ENCODE results near the gene KLC4.
"Not testable (repeated sequence)": the region's sequence is repeated elsewhere in the genome, so short reads cannot be mapped to it uniquely, and the experiment has no call there.

Gene KLC4

GRCh38 chr6:43113431-43114260 lies 54.2 kb downstream of the KLC4 start:
- Histone ChIP-seq H3K9me3 (ENCODE audit: insufficient read depth, low read length) (no peaks in the 10 kb centered on the region), H3K4me3 (ENCODE audit: insufficient read length, low read depth) (no peak overlapping the region), H3K27me3 (ENCODE audit: insufficient read depth, insufficient read length) (no peaks in the 10 kb centered on the region), H3K36me3 (ENCODE audit: insufficient read depth, insufficient read length, low read length) (peaks cover 6% of the 10 kb centered on the region), H3K4me1 (ENCODE audit: insufficient read depth, insufficient read length) (peaks cover 5% of the 10 kb centered on the region), H3K9ac (ENCODE audit: insufficient read length, low read depth) (no peak overlapping the region)
- TF ChIP-seq SUZ12 (IDR thresholded peaks at IDR 0.05; ENCODE audit: extremely low read depth, insufficient read depth, insufficient read length), result no peak
- TF ChIP-seq YY1 (IDR thresholded peaks at IDR 0.05; ENCODE audit: insufficient read depth, insufficient read length), result no peak
- TF ChIP-seq ZNF274 (IDR thresholded peaks at IDR 0.05; ENCODE audit: low read depth, low read length), result no peak
- no peak for DNase-seq (ENCODE audit: low read depth, low spot score)

GRCh38 chr6:43115365-43115764 lies 55.9 kb downstream of the KLC4 start:
- Histone ChIP-seq H3K27me3 (ENCODE audit: insufficient read depth, insufficient read length) (no peaks in the 10 kb centered on the region), H3K9me3 (ENCODE audit: insufficient read depth, low read length) (no peaks in the 10 kb centered on the region), H3K9ac (ENCODE audit: insufficient read length, low read depth) (no peak overlapping the region), H3K36me3 (ENCODE audit: insufficient read depth, insufficient read length, low read length) (peaks cover 6% of the 10 kb centered on the region), H3K4me3 (ENCODE audit: insufficient read length, low read depth) (no peak overlapping the region), H3K4me1 (ENCODE audit: insufficient read depth, insufficient read length) (peaks cover 5% of the 10 kb centered on the region)
- no peak for TF ChIP-seq SUZ12 (IDR thresholded peaks at IDR 0.05; ENCODE audit: extremely low read depth, insufficient read depth, insufficient read length)
- no peak for TF ChIP-seq ZNF274 (IDR thresholded peaks at IDR 0.05; ENCODE audit: low read depth, low read length)
- TF ChIP-seq YY1 (IDR thresholded peaks at IDR 0.05; ENCODE audit: insufficient read depth, insufficient read length), result no peak
- no peak for DNase-seq (ENCODE audit: low read depth, low spot score)

GRCh38 chr6:43117466-43117865 lies 58.0 kb downstream of the KLC4 start:
- not testable (repeated sequence) for H3K9ac ChIP-seq (ENCODE audit: insufficient read length, low read depth); H3K4me3 ChIP-seq (ENCODE audit: insufficient read length, low read depth); H3K9me3 ChIP-seq (ENCODE audit: insufficient read depth, low read length); H3K36me3 ChIP-seq (ENCODE audit: insufficient read depth, insufficient read length, low read length); DNase-seq (ENCODE audit: low read depth, low spot score); H3K27me3 ChIP-seq (ENCODE audit: insufficient read depth, insufficient read length)
- peaks cover 10% of the 10 kb centered on the region for H3K4me1 ChIP-seq (ENCODE audit: insufficient read depth, insufficient read length)

GRCh38 chr6:43119482-43119881 lies 60.1 kb downstream of the KLC4 start:
- Histone ChIP-seq H3K9ac (ENCODE audit: insufficient read length, low read depth) (no peak overlapping the region), H3K4me1 (ENCODE audit: insufficient read depth, insufficient read length) (peaks cover 17% of the 10 kb centered on the region), H3K4me3 (ENCODE audit: insufficient read length, low read depth) (no peak overlapping the region), H3K27me3 (ENCODE audit: insufficient read depth, insufficient read length) (no peaks in the 10 kb centered on the region), H3K9me3 (ENCODE audit: insufficient read depth, low read length) (no peaks in the 10 kb centered on the region), H3K36me3 (ENCODE audit: insufficient read depth, insufficient read length, low read length) (peaks cover 6% of the 10 kb centered on the region)
- no peak for TF ChIP-seq ZNF274 (IDR thresholded peaks at IDR 0.05; ENCODE audit: low read depth, low read length)
- no peak for TF ChIP-seq SUZ12 (IDR thresholded peaks at IDR 0.05; ENCODE audit: extremely low read depth, insufficient read depth, insufficient read length)
- TF ChIP-seq YY1 (IDR thresholded peaks at IDR 0.05; ENCODE audit: insufficient read depth, insufficient read length), result no peak
- no peak for DNase-seq (ENCODE audit: low read depth, low spot score)

GRCh38 chr6:43120101-43120763 lies 60.8 kb downstream of the KLC4 start:
- TF ChIP-seq ZNF274 (IDR thresholded peaks at IDR 0.05; ENCODE audit: low read depth, low read length) (no peak), SUZ12 (IDR thresholded peaks at IDR 0.05; ENCODE audit: extremely low read depth, insufficient read depth, insufficient read length) (no peak), YY1 (IDR thresholded peaks at IDR 0.05; ENCODE audit: insufficient read depth, insufficient read length) (no peak)
- no peak for DNase-seq (ENCODE audit: low read depth, low spot score)
- Histone ChIP-seq H3K9me3 (ENCODE audit: insufficient read depth, low read length) (no peaks in the 10 kb centered on the region), H3K4me3 (ENCODE audit: insufficient read length, low read depth) (no peak overlapping the region), H3K36me3 (ENCODE audit: insufficient read depth, insufficient read length, low read length) (peaks cover 6% of the 10 kb centered on the region), H3K4me1 (ENCODE audit: insufficient read depth, insufficient read length) (peaks cover 19% of the 10 kb centered on the region), H3K9ac (ENCODE audit: insufficient read length, low read depth) (no peak overlapping the region), H3K27me3 (ENCODE audit: insufficient read depth, insufficient read length) (no peaks in the 10 kb centered on the region)

- no peak overlapping the region for H3K4me3 ChIP-seq (ENCODE audit: insufficient read length, low read depth)
- H3K9me3 ChIP-seq (ENCODE audit: insufficient read depth, low read length), result no peaks in the 10 kb centered on the region
- peaks cover 18% of the 10 kb centered on the region for H3K4me1 ChIP-seq (ENCODE audit: insufficient read depth, insufficient read length)
- H3K27me3 ChIP-seq (ENCODE audit: insufficient read depth, insufficient read length), result no peaks in the 10 kb centered on the region
- peaks cover 6% of the 10 kb centered on the region for H3K36me3 ChIP-seq (ENCODE audit: insufficient read depth, insufficient read length, low read length)
- TF ChIP-seq YY1 (IDR thresholded peaks at IDR 0.05; ENCODE audit: insufficient read depth, insufficient read length) (no peak), SUZ12 (IDR thresholded peaks at IDR 0.05; ENCODE audit: extremely low read depth, insufficient read depth, insufficient read length) (no peak), ZNF274 (IDR thresholded peaks at IDR 0.05; ENCODE audit: low read depth, low read length) (no peak)
- peak; percentile 36 for DNase-seq (ENCODE audit: low read depth, low spot score)
- H3K9ac ChIP-seq (ENCODE audit: insufficient read length, low read depth), result no peak overlapping the region
These were observed 61.8 kb downstream of the KLC4 start for GRCh38 chr6:43120944-43121913.
